HG03064 (cell line): Measurements from ENCODE around the gene SLC1A2.

Experiments used
- ATAC-seq: cut with Tn5 transposase; IDR thresholded peaks from one replicate; pipeline ENCODE4 v1.9.1; 2021; ENCODE audit warnings: low read depth; ENCODE audit not compliant: unreplicated experiment

The SLC1A2 gene

DNA sequence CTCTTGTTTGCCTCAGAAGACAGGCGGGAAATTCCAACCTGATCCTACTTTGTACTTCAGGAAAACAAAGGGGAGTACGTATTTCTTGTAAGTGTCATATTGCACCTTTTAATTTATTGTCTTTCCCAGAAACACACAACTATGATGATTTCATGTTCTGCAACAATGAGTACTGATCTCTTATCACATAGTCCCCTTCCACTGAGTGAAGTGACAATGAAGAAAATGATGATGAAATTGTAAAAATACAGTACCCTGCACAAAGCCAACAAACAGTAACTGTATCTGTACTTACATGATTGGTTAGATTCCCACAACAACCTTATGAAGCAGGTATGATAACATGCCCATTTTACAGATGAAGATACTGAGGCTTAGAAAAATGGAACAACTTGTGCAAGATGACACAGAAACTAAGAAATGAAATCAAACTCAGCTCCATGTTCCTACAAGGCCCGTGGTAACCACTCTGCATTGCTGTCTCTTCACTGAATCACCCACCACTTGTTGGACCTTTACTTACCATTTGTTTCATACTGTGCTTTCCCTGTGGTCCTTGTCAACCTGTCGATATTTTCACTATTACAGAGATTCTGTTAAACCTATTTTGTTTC is 37.5 kb downstream of the SLC1A2 start:
- no peak for ATAC-seq

GRCh38 chr11:35380603-35381002 is 38.8 kb downstream of the SLC1A2 start:
- ATAC-seq, result no peak

DNA sequence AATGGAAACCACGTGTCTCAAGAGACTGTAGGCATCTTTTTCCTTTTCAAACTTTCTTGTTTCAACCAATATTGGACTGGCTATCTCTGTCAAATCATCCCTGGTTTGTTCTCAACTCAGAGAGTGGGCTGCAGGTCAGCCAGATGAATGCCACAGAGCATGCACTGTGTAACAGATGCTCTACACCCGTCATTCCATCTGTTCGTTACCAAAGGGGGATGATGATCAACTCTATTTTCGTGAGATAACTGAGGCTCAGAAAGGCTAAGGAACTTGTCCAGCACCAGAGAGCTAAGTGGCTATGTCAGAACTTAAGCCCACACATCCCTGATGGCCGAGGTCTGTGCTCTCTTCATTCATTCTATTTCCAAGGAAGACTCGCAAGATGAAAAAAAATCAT is 42.1 kb downstream of the SLC1A2 start:
- ATAC-seq, result no peak

DNA sequence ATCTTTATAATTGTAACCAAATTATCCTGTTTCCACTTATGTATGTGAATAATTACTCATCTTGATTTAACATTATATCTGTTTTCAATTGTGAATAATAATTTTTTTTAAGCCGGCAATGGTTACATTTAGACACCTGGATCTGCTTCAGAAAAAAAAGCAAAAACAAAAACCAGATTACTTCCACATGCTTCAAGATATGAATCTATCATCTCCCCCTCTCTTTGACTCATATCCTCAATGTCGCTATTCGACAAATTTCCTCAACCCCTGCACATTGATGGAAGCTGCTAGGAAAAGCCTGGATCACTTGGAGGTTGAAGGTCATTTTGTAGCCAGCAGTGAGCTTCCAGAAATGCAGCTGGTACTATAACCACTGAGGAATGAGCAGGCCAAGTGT is 42.7 kb downstream of the SLC1A2 start:
- no peak for ATAC-seq

- ATAC-seq, result no peak
These were observed 43.2 kb downstream of the SLC1A2 start for GRCh38 chr11:35376118-35376510.

- ATAC-seq, result no peak
These were observed 43.8 kb downstream of the SLC1A2 start for GRCh38 chr11:35375332-35376117.

- no peak for ATAC-seq
These were observed 45.9 kb downstream of the SLC1A2 start for GRCh38 chr11:35373284-35373933.

GRCh38 chr11:35372565-35373283 is 46.6 kb downstream of the SLC1A2 start:
- ATAC-seq, result no peak

GRCh38 chr11:35367491-35367890 is 51.9 kb downstream of the SLC1A2 start:
- no peak for ATAC-seq

- no peak for ATAC-seq
These were observed 52.6 kb downstream of the SLC1A2 start for GRCh38 chr11:35366798-35367197.

DNA sequence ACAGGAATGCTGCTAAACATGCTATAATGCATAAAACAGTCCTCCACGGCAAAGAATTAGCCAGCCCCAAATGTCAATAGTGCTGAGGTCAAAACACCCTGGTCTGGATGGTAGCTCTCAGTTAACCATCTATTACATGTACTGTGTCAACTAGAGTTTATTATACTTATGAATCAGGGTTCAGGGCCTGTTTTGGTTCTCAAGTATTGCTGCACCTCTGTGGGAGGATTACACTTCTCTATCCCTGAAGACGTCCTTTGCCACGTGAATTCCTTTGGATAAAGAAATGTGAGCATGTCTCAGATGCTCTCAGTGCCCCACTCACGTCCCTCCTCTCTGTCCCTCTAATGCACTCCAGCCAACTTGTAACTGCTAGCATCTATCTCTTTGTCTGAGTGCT is 53.4 kb downstream of the SLC1A2 start:
- no peak for ATAC-seq

GRCh38 chr11:35365395-35365794 is 54.0 kb downstream of the SLC1A2 start:
- no peak for ATAC-seq

DNA sequence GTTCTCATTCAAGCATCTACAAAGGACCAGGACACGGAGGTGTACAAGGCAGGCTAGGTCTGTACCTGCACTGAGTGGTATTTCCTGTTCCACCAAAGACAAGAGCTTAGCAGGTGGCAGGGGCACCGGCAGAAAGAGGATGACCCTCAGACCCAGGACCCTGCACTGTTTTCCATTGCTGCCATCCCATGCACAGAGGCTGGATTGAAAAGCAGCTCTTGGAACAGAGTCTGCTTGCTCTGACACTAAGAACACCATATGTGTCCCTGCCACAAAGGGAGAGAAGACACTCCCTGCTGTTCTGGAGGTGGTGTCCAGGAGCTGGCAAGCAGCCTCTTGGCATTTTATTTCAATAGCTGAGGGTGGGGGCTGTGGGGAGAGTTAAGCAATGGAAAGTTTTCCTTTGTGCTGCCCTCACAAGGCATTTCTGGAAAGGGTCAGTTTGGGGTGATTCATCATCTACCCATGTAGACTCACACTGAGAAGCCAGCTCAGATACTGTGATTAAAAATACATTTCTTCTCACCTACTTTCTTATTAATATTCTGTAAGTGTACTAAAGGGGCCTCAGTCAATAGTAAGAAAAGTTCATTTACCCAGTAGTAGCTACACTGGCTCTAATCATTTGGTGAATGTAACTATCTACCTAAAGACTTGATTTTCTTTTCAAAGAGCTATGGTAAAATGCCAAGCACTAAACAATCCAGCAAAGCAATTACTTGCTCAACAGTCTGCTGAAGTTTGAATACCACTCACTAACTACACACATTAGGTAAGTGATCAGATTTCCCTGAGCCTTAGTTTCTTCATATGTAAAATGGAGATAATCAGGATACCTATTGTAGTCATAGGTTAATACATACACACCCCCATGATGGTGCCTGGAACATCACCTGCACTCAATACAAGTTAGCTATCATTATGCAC is 55.2 kb downstream of the SLC1A2 start:
- ATAC-seq, result no peak

DNA sequence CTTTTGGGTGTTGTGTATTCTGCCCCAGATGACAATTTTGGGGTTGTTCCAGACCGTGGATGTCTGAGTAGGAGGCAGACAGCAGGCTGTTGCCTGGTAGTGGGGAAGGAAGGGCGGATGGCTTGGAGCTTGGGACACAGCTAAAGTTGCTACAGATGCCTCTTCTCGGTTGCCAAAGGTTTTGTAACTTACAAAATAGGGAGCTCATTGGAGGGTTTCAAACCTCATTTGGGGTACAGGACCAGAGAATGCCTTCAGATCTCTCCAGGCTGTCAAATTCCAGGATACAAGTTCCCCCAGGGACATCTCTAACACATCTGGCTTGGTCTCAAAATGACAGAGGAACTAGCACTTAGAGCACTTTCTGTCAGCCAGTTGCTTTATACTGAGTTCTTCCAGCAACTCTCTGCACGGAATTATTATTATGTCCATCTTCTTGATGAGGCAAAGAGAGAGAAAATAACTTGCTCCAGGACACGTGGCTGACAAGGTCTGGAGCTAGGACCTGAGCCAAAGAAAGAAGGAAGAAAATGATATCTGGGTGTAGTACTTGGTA is 56.0 kb downstream of the SLC1A2 start:
- ATAC-seq, result no peak

DNA sequence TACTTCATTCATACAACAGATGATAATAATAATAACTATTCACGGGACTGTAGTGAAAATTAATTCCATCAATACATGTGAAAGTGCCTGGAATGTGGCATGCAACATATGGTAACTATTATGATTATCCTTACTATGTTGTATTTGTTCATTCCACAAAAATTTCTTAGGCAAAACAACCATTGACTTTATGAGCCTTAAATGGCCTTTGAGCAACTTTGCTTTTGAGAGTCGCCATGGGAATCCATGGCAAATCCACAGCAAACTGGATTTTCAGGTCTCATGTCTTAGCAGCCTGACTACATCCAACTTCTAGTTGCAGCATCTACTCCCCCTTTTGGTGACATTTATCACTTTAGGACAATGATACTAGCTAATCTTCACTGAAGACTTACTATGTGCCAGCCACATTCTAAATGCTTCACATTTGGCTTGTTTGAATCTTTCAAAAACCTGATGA is 56.8 kb downstream of the SLC1A2 start:
- ATAC-seq, result no peak

- no peak for ATAC-seq
These were observed 59.3 kb downstream of the SLC1A2 start for GRCh38 chr11:35360055-35360530.

DNA sequence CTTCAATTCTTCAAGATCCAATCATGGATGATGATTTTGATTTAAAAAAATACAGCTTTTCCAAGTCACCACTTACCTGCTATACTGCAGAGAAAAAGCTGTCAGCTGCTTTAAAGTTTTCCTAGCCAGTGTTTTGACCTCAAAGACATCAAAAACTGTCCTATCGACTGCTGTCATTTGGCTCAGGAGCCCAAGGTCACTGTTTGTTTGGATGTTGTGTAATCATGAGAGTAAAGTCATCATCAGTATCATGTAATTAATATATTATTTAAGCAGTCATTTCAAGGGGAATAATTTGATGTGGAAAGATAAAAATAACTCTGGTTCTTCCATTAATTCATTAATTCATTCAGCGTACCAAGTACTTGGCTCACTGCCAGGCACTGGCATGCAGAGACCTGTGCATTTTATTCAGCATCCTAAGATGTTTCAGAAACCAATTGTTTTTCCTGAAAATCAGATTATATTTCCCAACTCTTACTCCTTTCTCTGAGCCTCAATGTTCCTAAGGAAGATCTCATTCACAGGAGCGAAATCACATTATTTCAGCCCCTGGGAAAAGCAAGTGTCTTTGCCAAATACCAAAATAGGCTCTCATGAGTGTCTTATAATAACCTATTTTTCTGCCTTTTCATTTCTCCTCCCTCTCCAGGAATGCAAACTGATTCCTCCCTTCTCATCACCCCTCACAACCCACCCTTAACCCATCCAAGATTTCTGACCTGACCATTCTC is 59.9 kb downstream of the SLC1A2 start:
- no peak for ATAC-seq

GRCh38 chr11:35358391-35358790 is 61.0 kb downstream of the SLC1A2 start:
- no peak for ATAC-seq

GRCh38 chr11:35357923-35358322 is 61.4 kb downstream of the SLC1A2 start:
- no peak for ATAC-seq
